Neural progenitor cell (in vitro differentiated cells): ENCODE data around the gene CD2AP.

Experiments
- EZH2phosphoT487 ChIP-seq: fragments of 200-600 bp; sonication (generic); IDR thresholded peaks from 2 replicates; pipeline ENCODE4 v1.6.1; 2017; ENCODE audit warnings: antibody characterized with exemption
- TF ChIP-seq, protein P1 (sequence below): fragments of 200-600 bp; sonication (generic); IDR thresholded peaks from 2 replicates; pipeline ENCODE4 v1.5.1; 2017; ENCODE audit warnings: antibody characterized with exemption, mild to moderate bottlenecking

DNA sequence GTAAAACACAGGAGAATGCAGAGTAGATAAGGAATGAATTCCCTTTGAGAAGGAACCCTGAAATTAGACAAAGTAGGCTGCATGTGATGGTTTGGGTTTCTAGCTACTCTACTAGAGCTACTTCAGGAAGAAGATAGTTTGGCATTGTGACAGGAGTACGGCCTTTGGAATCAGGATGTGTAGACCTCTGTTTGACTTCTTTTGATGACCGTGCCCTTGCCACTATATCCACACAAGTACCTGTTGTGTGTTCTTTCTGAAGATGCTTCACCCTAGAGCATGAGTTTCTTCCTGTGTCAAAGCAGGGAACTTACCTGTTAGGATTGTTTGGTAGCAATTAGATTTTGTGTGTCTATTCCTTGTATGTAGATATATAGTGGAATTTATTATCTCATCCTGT lies 41.7 kb downstream of the CD2AP start:
- TF ChIP-seq, protein P1, sequence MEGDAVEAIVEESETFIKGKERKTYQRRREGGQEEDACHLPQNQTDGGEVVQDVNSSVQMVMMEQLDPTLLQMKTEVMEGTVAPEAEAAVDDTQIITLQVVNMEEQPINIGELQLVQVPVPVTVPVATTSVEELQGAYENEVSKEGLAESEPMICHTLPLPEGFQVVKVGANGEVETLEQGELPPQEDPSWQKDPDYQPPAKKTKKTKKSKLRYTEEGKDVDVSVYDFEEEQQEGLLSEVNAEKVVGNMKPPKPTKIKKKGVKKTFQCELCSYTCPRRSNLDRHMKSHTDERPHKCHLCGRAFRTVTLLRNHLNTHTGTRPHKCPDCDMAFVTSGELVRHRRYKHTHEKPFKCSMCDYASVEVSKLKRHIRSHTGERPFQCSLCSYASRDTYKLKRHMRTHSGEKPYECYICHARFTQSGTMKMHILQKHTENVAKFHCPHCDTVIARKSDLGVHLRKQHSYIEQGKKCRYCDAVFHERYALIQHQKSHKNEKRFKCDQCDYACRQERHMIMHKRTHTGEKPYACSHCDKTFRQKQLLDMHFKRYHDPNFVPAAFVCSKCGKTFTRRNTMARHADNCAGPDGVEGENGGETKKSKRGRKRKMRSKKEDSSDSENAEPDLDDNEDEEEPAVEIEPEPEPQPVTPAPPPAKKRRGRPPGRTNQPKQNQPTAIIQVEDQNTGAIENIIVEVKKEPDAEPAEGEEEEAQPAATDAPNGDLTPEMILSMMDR, result no peak
- TF ChIP-seq EZH2phosphoT487, result no peak
